ENCODE measurements around the gene CUL2. TPM values are rescaled to one million over a fixed set of nuclear protein-coding genes. Genes with fewer than 3 reads are reported as not detected.

The CUL2 gene
- total and polyA plus RNA-seq, 9 donors, result 10.5 to 33.0 (median 23.6) TPM

DNA sequence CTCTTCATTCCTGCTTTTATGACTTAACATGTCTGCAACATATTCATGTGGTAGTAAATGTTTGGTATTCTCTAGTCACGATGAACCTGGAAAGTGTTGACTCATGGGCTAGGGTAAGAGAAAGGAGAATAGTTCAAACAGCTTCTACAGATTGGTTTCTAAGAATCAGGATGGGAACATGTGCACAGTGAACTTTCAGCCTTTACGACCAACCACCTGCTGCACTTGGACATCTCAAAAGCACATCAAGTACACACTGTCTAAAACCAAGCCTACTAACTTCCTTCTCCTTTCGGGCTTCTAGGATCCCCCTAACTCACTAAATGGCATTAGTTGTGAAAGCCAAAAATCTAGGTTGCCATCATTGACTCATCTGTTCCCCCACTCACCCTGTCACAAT lies 85.5 kb downstream of the CUL2 start:
- H3K4me3 ChIP-seq, result no peak overlapping the region
- TF ChIP-seq POLR2A (IDR thresholded peaks at IDR 0.05) (no peak), EP300 (IDR thresholded peaks at IDR 0.05) (no peak)
- TF ChIP-seq, protein P1, sequence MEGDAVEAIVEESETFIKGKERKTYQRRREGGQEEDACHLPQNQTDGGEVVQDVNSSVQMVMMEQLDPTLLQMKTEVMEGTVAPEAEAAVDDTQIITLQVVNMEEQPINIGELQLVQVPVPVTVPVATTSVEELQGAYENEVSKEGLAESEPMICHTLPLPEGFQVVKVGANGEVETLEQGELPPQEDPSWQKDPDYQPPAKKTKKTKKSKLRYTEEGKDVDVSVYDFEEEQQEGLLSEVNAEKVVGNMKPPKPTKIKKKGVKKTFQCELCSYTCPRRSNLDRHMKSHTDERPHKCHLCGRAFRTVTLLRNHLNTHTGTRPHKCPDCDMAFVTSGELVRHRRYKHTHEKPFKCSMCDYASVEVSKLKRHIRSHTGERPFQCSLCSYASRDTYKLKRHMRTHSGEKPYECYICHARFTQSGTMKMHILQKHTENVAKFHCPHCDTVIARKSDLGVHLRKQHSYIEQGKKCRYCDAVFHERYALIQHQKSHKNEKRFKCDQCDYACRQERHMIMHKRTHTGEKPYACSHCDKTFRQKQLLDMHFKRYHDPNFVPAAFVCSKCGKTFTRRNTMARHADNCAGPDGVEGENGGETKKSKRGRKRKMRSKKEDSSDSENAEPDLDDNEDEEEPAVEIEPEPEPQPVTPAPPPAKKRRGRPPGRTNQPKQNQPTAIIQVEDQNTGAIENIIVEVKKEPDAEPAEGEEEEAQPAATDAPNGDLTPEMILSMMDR (IDR thresholded peaks at IDR 0.05), result no peak
- intact Hi-C loops (cut with DNase I), result no loop called here
- H3K4me1 ChIP-seq (ENCODE audit: insufficient read depth), result no peaks in the 10 kb centered on the region
- no peak overlapping the region for H3K27ac ChIP-seq
- WGBS, 3 donors, result 89 to 94% (median 91%) methylated on average over 3 of the region's 3 CpGs
- no peaks in the 10 kb centered on the region for H3K36me3 ChIP-seq
- no peaks in the 10 kb centered on the region for H3K9me3 ChIP-seq
- H3K27me3 ChIP-seq, result no peaks in the 10 kb centered on the region
- no peak for DNase-seq

- Histone ChIP-seq H3K4me3 (no peak overlapping the region), H3K27ac (no peak overlapping the region), H3K9me3 (no peaks in the 10 kb centered on the region), H3K4me1 (ENCODE audit: insufficient read depth) (no peaks in the 10 kb centered on the region), H3K36me3 (no peaks in the 10 kb centered on the region), H3K27me3 (no peaks in the 10 kb centered on the region)
- 68 to 75% (median 69%) methylated on average over 4 of the region's 4 CpGs for WGBS, 3 donors
- TF ChIP-seq, protein P1 (IDR thresholded peaks at IDR 0.05), result no peak
- TF ChIP-seq EP300 (IDR thresholded peaks at IDR 0.05) (no peak), POLR2A (IDR thresholded peaks at IDR 0.05) (no peak)
- DNase-seq, result no peak
- intact Hi-C loops (cut with DNase I), result no loop called here
Measured at GRCh38 chr10:35003906-35004305, 86.2 kb downstream of the CUL2 start.

- WGBS, 3 donors, result 84 to 85% (median 85%) methylated on average over 4 of the region's 4 CpGs
- Histone ChIP-seq H3K9me3 (no peaks in the 10 kb centered on the region), H3K36me3 (no peaks in the 10 kb centered on the region), H3K4me3 (no peak overlapping the region), H3K27me3 (no peaks in the 10 kb centered on the region), H3K4me1 (ENCODE audit: insufficient read depth) (no peaks in the 10 kb centered on the region), H3K27ac (no peak overlapping the region)
- intact Hi-C loops (cut with DNase I), result no loop called here
- TF ChIP-seq, protein P1 (IDR thresholded peaks at IDR 0.05), result no peak
- TF ChIP-seq POLR2A (IDR thresholded peaks at IDR 0.05), result no peak
- no peak for TF ChIP-seq EP300 (IDR thresholded peaks at IDR 0.05)
- DNase-seq, result no peak
Measured at GRCh38 chr10:35000936-35001335, 89.2 kb downstream of the CUL2 start.

DNA sequence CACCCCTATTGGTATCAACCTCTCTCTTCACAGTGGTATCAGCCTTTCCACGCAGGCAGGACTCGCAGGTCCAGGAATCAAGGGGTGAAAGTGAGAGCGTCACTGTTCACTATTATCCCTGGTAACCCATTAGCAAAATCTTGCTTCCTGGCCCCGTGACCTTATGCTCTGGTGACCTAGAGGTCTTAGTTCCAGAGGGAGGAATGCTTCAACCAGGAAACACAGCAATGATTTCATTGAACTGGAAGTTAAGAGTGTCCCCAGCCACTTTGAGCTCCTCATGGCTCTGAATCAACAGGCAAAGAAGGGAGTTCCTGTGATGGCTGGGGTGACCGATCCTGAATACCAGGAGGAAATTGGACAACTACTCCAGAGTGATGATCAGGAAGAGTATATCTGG lies 90.6 kb downstream of the CUL2 start:
- H3K9me3 ChIP-seq, result no peaks in the 10 kb centered on the region
- no peak overlapping the region for H3K27ac ChIP-seq
- no peak for DNase-seq
- no peaks in the 10 kb centered on the region for H3K36me3 ChIP-seq
- H3K4me3 ChIP-seq, result no peak overlapping the region
- H3K4me1 ChIP-seq (ENCODE audit: insufficient read depth), result no peaks in the 10 kb centered on the region
- intact Hi-C loops (cut with DNase I), result loop anchor here in 1 of 4 donors (10.0 kb wide), 1 partner anchor 335 kb away; no protein-coding TSS in a partner anchor
- TF ChIP-seq POLR2A (IDR thresholded peaks at IDR 0.05) (no peak), EP300 (IDR thresholded peaks at IDR 0.05) (no peak)
- TF ChIP-seq, protein P1 (IDR thresholded peaks at IDR 0.05), result no peak
- WGBS, 3 donors, result 92 to 99% (median 94%) methylated on average over 5 of the region's 5 CpGs
- no peaks in the 10 kb centered on the region for H3K27me3 ChIP-seq
